GM18861 (cell line): ENCODE data around the gene FOCAD.
"Not testable (repeated sequence)": the region's sequence is repeated elsewhere in the genome, so short reads cannot be mapped to it uniquely, and the experiment has no call there.

Source experiments
- ATAC-seq: cut with Tn5 transposase; IDR thresholded peaks from one replicate; pipeline ENCODE4 v1.9.1; 2021; ENCODE audit not compliant: unreplicated experiment

Gene FOCAD, protein sequence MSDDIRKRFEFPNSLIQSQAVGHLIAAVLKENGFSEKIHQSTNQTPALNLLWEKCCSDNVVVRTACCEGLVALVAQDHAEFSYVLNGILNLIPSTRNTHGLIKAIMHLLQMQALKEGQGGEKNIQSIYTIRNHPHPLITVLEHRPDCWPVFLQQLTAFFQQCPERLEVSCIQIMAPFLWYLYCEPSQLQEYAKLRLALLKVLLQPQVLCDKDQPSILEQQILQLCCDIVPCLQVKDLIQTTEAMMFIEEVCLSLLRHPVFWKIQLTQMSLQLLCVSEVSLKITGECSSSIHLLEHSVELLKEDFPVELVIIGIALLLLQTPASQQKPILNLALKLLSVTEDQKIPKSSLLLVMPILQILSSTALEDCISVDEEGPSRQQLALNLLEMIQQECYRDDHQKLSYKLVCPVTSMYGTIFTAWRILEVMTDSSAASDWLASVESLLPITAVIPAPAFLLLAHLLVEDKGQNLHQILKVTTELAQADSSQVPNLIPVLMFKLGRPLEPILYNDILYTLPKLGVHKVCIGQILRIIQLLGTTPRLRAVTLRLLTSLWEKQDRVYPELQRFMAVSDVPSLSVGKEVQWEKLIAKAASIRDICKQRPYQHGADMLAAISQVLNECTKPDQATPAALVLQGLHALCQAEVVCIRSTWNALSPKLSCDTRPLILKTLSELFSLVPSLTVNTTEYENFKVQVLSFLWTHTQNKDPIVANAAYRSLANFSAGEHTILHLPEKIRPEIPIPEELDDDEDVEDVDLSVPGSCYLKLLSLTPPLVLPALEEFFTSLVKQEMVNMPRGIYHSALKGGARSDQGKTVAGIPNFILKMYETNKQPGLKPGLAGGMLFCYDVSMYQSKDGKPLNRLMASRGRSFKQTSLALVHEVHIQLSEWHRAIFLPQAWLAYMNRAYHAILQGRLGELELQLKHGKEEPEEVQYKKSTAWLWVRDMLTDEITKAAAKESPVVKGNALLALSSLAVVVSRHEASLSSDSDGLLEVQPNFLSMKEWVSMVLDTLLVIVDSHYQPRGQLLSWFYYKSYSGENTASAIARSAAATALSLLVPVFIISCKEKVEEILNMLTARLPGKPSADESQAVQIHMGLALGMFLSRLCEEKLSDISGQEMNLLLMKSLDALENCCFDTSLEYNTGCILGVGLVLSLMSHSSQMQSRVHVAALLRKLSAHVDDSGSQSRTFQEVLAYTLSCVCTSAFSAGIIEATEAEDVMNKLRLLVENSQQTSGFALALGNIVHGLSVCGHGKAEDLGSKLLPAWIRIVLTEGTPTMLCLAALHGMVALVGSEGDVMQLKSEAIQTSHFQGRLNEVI (N-terminal part only)

DNA sequence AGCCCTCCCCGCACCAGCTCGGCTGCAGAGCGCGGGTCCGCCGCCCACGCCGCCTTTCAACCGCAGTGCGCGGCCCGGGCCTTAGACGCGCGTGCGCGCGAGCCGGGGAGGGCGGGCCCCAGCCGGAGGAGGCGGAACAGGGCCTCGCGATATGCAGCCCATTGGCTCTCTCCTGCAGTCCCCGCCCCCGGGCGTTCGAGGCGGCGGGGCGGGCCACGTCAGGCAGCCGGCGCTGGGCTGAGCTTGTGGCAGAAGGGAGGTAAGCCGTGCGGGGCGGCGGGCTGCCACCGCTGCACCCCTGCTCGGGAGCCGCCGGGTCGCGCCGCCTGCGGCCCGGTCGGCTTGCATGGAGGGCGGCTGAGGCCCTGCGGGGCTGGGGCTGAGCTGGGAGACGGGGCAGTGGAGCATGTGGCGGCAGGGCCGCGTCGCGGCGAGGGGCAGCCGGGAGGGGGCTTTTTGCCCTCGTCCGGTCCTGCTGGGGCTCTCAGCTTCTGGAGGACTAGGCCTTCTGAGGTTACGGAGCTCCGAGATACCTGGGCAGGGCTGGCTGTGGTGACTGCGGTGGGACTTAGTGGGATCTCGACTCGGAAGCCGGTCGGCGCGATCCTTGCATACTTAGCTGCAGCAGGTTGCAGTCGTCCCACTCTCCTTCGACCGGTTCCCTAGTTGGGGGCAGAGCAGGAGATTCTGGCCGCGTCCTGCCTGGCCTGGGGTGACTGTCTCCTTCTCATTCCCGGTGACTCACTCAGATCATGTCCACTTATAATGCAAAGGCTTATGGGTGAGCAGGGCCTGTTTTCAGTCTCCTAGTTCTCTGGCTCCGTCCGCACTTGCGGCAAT, at the start of gene FOCAD:
Gene FOCAD (plus strand): TSS at position 225 of the 840 bp plus-strand sequence. CDS start 31,095 bp downstream, outside the sequence.
- peak; percentile 96 for ATAC-seq

DNA sequence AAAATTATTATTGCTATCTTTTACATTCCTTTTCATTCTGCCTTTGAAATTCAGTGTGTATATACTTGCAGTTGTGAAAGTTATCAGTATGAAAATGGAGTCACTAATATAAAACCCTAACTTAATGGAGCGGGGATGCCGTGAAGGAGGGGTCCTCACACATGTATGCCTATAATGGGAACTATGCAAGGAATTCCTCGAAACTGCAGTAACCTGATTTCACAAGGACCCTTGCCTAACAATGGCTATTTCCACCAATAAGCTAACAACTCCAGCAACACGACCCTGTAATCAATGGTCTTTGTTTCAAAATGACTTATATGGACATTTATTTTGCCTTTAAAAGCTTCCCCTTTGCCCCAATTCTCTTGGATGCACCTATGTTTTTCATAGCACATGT, 49.2 kb upstream of the FOCAD start:
- no peak for ATAC-seq

DNA sequence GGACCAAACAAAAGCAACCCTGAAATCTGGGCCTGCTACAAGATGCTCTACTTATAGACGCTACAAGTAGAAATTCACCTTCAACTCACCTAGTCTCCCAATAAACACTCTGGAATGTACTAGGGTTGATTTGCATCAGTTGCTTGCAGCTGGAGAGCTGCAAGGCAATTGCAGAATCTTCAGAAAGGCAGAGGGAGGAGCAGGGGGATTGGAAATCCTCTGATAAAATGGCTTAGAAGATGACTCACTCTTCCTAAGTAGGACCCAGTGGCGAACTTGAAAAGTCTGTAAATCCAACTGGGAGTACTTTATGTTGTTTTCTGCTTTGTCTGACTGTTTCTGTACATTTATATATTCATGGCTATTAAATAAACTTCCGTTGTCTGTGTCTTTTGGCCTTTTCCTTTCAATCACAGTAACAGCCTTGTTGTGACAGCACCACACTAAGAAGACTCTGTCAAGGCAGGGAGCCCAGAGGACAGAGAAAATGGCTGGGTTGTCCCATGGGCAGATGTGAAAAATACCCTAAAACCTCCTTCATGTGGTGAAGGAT, 47.1 kb upstream of the FOCAD start:
- no peak for ATAC-seq

DNA sequence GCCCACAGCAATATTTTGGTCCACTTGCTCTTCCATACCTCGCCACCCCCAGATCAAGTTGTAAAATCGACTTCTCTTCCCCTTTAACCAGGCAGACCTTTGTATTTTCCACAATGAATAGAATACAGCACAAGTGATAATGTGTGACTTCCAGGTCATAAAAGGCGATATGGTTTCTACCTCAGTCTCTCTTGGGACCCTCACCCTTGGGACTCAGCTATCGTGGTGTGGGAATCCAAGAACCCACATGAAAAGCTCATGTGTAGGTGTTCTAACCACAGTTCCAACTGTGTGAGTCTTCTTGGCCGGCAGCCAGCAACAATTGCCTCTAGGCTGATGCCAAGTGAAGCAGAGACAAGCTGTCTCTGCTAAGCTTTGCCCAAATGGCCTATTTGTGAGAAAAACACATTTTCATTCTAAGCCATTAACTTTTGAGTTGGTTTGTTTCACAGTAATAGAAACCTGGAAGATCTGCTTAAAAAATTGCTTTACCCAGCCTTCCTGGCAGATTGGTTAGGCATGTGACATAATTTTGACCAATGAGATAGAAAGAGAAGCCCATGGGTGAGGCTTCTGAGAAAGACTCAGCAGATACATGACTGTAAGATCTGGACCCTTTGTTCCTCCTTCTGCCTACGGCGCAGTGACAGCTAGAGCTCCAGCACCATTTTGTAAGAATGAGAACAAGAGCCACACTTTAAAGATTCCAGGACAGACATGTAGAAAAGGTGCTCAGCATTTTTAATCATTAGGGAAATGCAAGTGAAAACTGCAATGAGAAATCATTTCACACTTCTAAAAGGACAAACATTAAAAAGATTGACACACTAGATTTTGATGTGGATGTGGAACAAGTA, 43.5 kb upstream of the FOCAD start:
- ATAC-seq: peak; percentile 90

DNA sequence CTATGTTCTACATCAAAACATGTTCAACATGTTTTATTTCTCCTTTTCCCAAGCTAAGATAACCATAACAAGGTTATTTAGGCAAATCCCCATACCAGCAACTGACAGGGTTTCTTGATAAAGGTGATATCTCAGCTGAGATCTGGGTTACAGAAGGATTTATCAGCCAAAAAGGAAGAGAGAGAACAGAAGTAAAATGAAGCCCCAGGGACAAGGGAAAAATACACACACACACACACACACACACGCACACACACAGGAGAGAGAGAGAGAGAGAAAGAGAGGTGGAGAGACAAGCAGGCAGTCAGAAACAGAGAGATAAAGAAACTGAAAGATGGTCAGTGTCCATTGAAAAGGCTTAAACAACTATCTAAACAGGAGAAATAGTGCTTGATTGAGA, 42.0 kb upstream of the FOCAD start:
- ATAC-seq: no peak

- no peak for ATAC-seq
Observed at GRCh38 chr9:20643660-20644059, 40.4 kb upstream of the FOCAD start.

GRCh38 chr9:20646656-20647055, 37.4 kb upstream of the FOCAD start:
- ATAC-seq: no peak

DNA sequence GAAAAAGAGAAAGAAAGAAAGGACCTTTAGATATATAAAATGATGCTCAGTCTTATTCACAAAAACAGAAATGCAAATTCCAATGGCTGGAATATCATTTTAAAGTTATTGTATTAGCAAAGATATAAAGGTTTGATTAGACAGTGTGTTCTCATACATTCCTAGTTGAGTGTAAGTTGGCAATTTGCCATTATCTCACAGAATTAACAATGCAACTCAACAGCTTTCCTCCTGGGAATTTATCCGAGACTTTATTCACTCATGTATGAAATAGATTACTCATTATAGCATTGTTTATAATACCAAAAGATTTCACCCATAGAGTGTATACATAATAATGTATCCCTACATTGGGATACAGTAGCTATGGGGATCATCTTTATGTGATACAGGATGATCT, 34.7 kb upstream of the FOCAD start:
- ATAC-seq: no peak

GRCh38 chr9:20650313-20650712, 33.7 kb upstream of the FOCAD start:
- ATAC-seq: no peak

DNA sequence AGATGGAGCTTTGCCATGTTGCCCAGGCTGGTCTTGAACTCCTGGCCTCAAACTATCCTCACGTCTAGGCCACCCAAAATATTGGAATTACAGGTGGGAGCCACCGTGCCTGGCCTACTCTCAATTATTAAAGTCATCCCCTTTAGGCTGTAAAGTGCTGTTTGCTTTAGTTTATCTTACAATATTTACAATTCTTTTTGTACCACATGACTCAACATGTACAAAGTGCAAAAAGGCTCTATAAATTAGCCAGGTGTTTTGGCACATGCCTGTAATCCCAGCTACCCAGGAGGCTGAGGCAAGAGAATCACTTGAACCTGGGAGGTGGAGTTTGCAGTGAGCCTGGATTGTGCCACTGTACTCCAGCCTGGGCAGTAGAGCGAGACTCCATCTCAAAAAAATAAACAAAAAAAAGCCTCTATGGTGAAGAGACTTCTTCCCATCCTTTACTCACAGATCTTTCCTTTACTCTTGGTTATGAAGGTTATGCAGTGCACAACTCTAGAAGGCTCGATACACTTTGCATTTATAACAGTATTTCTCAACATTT, 33.2 kb upstream of the FOCAD start:
- no peak for ATAC-seq

DNA sequence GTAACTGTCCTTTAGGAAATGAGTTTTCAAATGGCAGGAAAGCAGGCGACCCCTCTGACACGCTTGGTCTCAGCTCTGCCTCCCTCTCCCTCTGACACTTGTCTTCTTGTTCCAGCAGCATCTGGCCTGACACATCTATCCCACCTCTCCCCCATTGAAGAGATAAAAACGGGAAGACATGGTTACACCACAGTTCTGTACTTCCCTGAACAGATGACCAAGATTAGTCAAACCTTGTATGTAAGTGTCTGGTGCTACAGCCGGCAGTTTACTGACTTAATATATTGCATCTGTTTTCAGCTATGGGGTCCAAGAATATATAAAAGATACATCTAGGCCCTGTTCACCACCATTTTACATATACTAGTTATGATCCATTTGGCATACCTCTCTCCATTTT, 32.1 kb upstream of the FOCAD start:
- no peak for ATAC-seq

DNA sequence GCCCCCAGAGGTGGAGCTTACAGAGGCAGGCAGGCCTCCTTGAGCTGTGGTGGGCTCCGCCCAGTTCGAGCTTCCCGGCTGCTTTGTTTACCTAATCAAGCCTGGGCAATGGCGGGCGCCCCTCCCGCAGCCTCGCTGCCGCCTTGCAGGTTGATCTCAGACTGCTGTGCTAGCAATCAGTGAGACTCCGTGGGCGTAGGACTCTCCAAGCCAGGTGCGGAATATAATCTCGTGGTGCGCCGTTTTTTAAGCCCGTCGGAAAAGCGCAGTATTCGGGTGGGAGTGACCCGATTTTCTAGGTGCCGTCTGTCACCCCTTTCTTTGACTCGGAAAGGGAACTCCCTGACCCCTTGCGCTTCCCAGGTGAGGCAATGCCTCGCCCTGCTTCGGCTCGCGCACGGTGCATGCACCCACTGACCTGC, 25.8 kb upstream of the FOCAD start:
- ATAC-seq: not testable (repeated sequence)

GRCh38 chr9:20658677-20659473, 25.2 kb upstream of the FOCAD start:
- no peak for ATAC-seq

DNA sequence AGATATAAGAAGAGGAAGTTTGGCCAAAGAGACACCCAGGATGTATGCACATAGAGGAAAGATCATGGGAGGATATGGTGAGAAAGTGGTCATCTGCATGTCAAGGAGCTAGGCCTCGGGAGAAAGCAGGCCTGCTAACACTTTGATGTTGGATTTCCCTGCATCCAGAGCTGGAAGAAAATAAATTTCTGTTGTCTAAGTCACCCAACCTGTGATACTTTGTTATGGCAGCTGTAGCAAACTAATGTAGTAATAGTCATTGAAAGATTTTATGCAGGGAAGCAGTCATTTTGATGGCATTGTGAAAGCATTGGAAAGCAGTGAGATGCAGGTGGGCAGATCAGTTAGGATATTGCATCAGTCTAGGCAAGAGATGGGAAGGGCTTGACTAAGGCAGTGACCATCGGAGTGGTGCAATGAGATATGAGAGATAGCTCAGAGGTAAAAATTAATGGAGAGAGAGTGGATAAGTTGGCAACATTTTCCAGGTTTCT, 24.5 kb upstream of the FOCAD start:
- no peak for ATAC-seq

GRCh38 chr9:20662156-20662555, 21.9 kb upstream of the FOCAD start:
- no peak for ATAC-seq

GRCh38 chr9:20663133-20663532, 20.9 kb upstream of the FOCAD start:
- no peak for ATAC-seq

DNA sequence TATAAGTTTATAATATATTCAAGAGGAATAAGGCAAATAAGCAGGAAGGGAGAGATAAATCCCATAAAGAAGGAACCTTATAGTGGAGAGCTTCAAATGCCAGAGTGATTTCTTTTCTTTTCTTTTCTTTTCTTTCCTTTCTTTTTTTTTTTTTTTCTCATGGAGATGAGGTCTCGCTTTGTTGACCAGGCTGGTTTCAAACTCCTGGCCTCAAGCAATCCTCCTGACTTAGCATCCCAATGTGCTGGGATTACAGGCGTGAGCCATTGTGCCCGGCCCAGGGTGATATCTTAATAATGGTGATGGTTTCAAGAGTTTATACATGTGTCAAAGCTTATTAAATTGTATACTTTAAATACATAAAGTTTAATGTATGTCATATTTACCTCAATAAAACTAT, 19.6 kb upstream of the FOCAD start:
- ATAC-seq: no peak

- ATAC-seq: no peak
Observed at GRCh38 chr9:20670395-20670794, 13.7 kb upstream of the FOCAD start.
